ENCODE results near the gene ZNF831.
A peak's percentile ranks its signal among the peaks of the same experiment; 100 is the strongest.

ZNF831 gene

GRCh38 chr20:59253779-59254319 is 90.2 kb downstream of the ZNF831 start:
- DNase-seq, result peak in 1 of 2 experiments; percentile 7

GRCh38 chr20:59255256-59255655 is 91.6 kb downstream of the ZNF831 start:
- DNase-seq, result no peak

- DNase-seq, result no peak
Observed at GRCh38 chr20:59258221-59258621, 94.6 kb downstream of the ZNF831 start.

- DNase-seq, result no peak
Observed at GRCh38 chr20:59259946-59260345, 96.3 kb downstream of the ZNF831 start.

- DNase-seq, result no peak
Observed at GRCh38 chr20:59265298-59265697, 101.7 kb downstream of the ZNF831 start.

GRCh38 chr20:59268870-59269269 is 105.2 kb downstream of the ZNF831 start:
- no peak for DNase-seq

GRCh38 chr20:59269411-59270025 is 105.9 kb downstream of the ZNF831 start:
- no peak for DNase-seq

- no peak for DNase-seq
Observed at GRCh38 chr20:59270380-59270779, 106.8 kb downstream of the ZNF831 start.

- DNase-seq, result no peak
Observed at GRCh38 chr20:59273739-59274357, 110.2 kb downstream of the ZNF831 start.

GRCh38 chr20:59276938-59277337 is 113.3 kb downstream of the ZNF831 start:
- no peak for DNase-seq

GRCh38 chr20:59284470-59284869 is 120.8 kb downstream of the ZNF831 start:
- DNase-seq, result no peak

- DNase-seq, result no peak
Observed at GRCh38 chr20:59289994-59290393, 126.4 kb downstream of the ZNF831 start.

GRCh38 chr20:59291740-59292383 is 128.2 kb downstream of the ZNF831 start:
- DNase-seq, result no peak

GRCh38 chr20:59295531-59295930 is 131.9 kb downstream of the ZNF831 start:
- no peak for DNase-seq

- DNase-seq, result no peak
Observed at GRCh38 chr20:59297686-59298085, 134.1 kb downstream of the ZNF831 start.

GRCh38 chr20:59299945-59300332 is 136.3 kb downstream of the ZNF831 start:
- no peak for DNase-seq

GRCh38 chr20:59300333-59301081 is 136.9 kb downstream of the ZNF831 start, which contains the start of gene EDN3:
EDN3 (plus strand) TSS chr20:59300611; CDS start chr20:59300813, 202 bp downstream.
- no peak for DNase-seq

- no peak for DNase-seq
Observed at GRCh38 chr20:59301343-59302007, 137.9 kb downstream of the ZNF831 start.

GRCh38 chr20:59305908-59306655 is 142.5 kb downstream of the ZNF831 start:
- no peak for DNase-seq

GRCh38 chr20:59307270-59307669 is 143.6 kb downstream of the ZNF831 start:
- DNase-seq, result no peak
